Vagina (tissue), 2 donors: Measurements from ENCODE around the gene MALRD1. TPM values are rescaled to one million over a fixed set of nuclear protein-coding genes. Genes with fewer than 3 reads are reported as not detected.

Experiments
- DNase-seq, 2 donors: peaks; one replicate each; pipeline ENCODE4 v3.0.0-alpha.2; 2017; ENCODE audit errors: extremely low spot score in 2 of 2
- H3K27ac ChIP-seq: fragments of 200-600 bp; sonication (generic); one replicate; pipeline ENCODE4 v1.5.1; 2019
- H3K27me3 ChIP-seq: fragments of 200-600 bp; sonication (generic); one replicate; pipeline ENCODE4 v1.5.1; 2019
- H3K36me3 ChIP-seq, 2 donors: fragments of 200-600 bp; sonication (generic); one replicate each; pipeline ENCODE4 v1.5.1; 2017 to 2019
- H3K4me1 ChIP-seq: fragments of 200-600 bp; sonication (generic); one replicate; pipeline ENCODE4 v1.5.1; 2019
- H3K4me3 ChIP-seq, 2 donors: fragments of 200-600 bp; sonication (generic); 1 replicate in 1 of 2; 2 replicates in 1 of 2; pipeline ENCODE4 v1.5.1; 2016 to 2019
- H3K9me3 ChIP-seq: fragments of 200-600 bp; sonication (generic); one replicate; pipeline ENCODE4 v1.5.1; 2019
- CTCF ChIP-seq, 3 experiments: fragments of 450-650 bp in 2 of 3; fragments of 200-600 bp in 1 of 3; sonication (generic) in 1 of 3; IDR thresholded peaks; one replicate each; pipeline ENCODE4 v1.5.1; 2017 to 2019; ENCODE audit warnings: antibody characterized with exemption in 3 of 3, mild to moderate bottlenecking in 2 of 3, moderate library complexity in 2 of 3
- POLR2A ChIP-seq, 2 donors: fragments of 450-650 bp; IDR thresholded peaks; one replicate each; pipeline ENCODE4 v1.6.1; 2017; ENCODE audit warnings: antibody characterized with exemption in 2 of 2, mild to moderate bottlenecking in 2 of 2, moderate library complexity in 2 of 2
- POLR2AphosphoS5 ChIP-seq, 2 donors: sonication (generic); formaldehyde crosslinking; IDR thresholded peaks; one replicate each; pipeline ENCODE4 v1.9.0; 2017; ENCODE audit warnings: antibody characterized with exemption in 2 of 2, mild to moderate bottlenecking in 2 of 2, low read depth in 1 of 2; ENCODE audit not compliant: insufficient read depth in 1 of 2
- intact Hi-C: fragments of 100-400 bp; cut with DNase I; formaldehyde crosslinking; loops from one replicate; pipeline ENCODE4 v1.15.1; 2023
- small RNA-seq: library from RNA; depleted of rRNA; stranded (forward); fragments of <200 nt; gene quantifications from one replicate; pipeline ENCODE3, GENCODE V24; 2016
- total RNA-seq: library from RNA; depleted of rRNA; stranded (reverse); fragments of >200 nt; gene quantifications from one replicate; pipeline ENCODE4 v1.2.3, GENCODE V29; 2016

The MALRD1 gene
- total RNA-seq, 1 donor from 2014 or later, result 2.0 TPM

- Histone ChIP-seq H3K27me3 (no peaks in the 10 kb centered on the region), H3K27ac (no peak overlapping the region), H3K4me1 (no peaks in the 10 kb centered on the region), H3K9me3 (no peaks in the 10 kb centered on the region), H3K36me3 (no peaks in the 10 kb centered on the region), H3K4me3 (no peak overlapping the region)
- intact Hi-C loops, result no loop called here
- DNase-seq, result no peak
- TF ChIP-seq POLR2AphosphoS5 (IDR thresholded peaks at IDR 0.05; ENCODE audit: insufficient read depth in 1 of 2, low read depth in 1 of 2) (no peak), CTCF (IDR thresholded peaks at IDR 0.05) (no peak), POLR2A (IDR thresholded peaks at IDR 0.05) (no peak)
These were observed 735.1 kb downstream of the MALRD1 start for GRCh38 chr10:19783721-19784120.

Small RNAs within 50 kb of the gene (small RNA-seq; reads per million reads assigned to genes)
- gene AL354695.1, result not detected
- not detected for gene HMGN1P20
- not detected for gene RF00012
- 27.2 reads per million, percentile 95 among the genes with 10 or more reads in this experiment for gene RNA5SP303
